ENCODE results near the gene ABTB2. TPM values are rescaled to one million over a fixed set of nuclear protein-coding genes. Genes with fewer than 3 reads are reported as not detected.
A peak's percentile ranks its signal among the peaks of the same experiment; 100 is the strongest.

ABTB2 gene
- total and polyA plus RNA-seq, 2 of the 8 experiments (the other 6 are each of a cell fraction or from before 2014, with no cell fraction given) = 7.7 to 10.2 TPM

DNA sequence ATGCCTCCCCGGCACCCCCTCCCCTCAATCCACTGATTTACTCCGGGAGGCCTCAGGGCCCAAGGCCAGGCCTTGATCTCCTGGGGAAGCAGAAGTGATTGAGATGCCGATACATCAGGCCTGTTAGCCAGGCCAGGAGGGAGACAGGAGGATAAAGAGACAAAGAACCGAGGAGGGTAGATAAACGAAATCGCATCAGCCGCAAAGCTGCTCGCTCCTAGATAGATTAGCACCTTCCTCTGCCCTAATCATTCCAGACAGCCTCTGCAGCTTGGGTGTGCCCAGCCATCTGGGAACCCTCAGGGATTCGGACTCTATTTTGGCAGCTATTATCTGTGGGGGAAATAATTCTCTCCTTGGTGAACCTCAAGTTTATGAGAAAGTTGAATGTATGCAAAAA, 121.2 kb downstream of the ABTB2 start:
- no peak overlapping the region for H2BK12ac ChIP-seq (ENCODE audit: low read depth, low read length)
- FAIRE-seq = no peak
- TF ChIP-seq FOSL1 (IDR thresholded peaks at IDR 0.05; ENCODE audit: insufficient read depth, low read depth, low read length) (no peak), EP300 (IDR thresholded peaks at IDR 0.05; ENCODE audit: borderline replicate concordance in 1 of 2, low read depth in 2 of 2, low read length in 2 of 2) (no peak), KDM5A (IDR thresholded peaks at IDR 0.05; ENCODE audit: low read length) (no peak), SRF (IDR thresholded peaks at IDR 0.05; ENCODE audit: low read depth, low read length) (no peak), SUZ12 (IDR thresholded peaks at IDR 0.05; ENCODE audit: low read length) (no peak), RXRA (IDR thresholded peaks at IDR 0.05; ENCODE audit: insufficient read depth, low read depth, low read length) (no peak), RNF2 (IDR thresholded peaks at IDR 0.05; ENCODE audit: borderline replicate concordance, low read depth, low read length, missing control alignments, poor library complexity, severe bottlenecking) (no peak), KDM1A (IDR thresholded peaks at IDR 0.05; ENCODE audit: borderline replicate concordance, low read length) (no peak), JUN (IDR thresholded peaks at IDR 0.05; ENCODE audit: low read depth, low read length) (no peak), CHD1 (IDR thresholded peaks at IDR 0.05; ENCODE audit: low read depth, low read length) (no peak), BACH1 (IDR thresholded peaks at IDR 0.05; ENCODE audit: low read length) (no peak), SP2 (IDR thresholded peaks at IDR 0.05; ENCODE audit: low read length) (no peak), YY1 (IDR thresholded peaks at IDR 0.05; ENCODE audit: low read depth, low read length) (no peak)
- TF ChIP-seq, protein P1, sequence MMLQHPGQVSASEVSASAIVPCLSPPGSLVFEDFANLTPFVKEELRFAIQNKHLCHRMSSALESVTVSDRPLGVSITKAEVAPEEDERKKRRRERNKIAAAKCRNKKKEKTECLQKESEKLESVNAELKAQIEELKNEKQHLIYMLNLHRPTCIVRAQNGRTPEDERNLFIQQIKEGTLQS (IDR thresholded peaks at IDR 0.05; ENCODE audit: insufficient read depth, low read depth, low read length) = no peak

More for the DNA sequence above, 121.2 kb downstream of the ABTB2 start:
- DNase-seq (ENCODE audit: low read depth in 1 of 2, low spot score in 2 of 2) = no peak
- Histone ChIP-seq H4K20me1 (replicated peaks in 1 of 2; ENCODE audit: control insufficient read depth in 1 of 2, insufficient read depth in 2 of 2, low read length in 2 of 2) (no peaks in the 10 kb centered on the region), H3K23ac (ENCODE audit: insufficient read length) (no peak overlapping the region), H3K4ac (replicated peaks; ENCODE audit: insufficient read length, low read depth, low read length) (no peak overlapping the region), H4K91ac (replicated peaks; ENCODE audit: insufficient read length, low read length) (no peak overlapping the region), H3K27me3 (replicated peaks in 1 of 4; ENCODE audit: control insufficient read depth in 3 of 4, extremely low read depth in 1 of 4, insufficient read depth in 3 of 4, low read length in 3 of 4) (no peaks in the 10 kb centered on the region), H3K9me3 (ENCODE audit: insufficient read depth in 2 of 2, low read depth in 1 of 2, low read length in 1 of 2) (no peaks in the 10 kb centered on the region), H3K23me2 (ENCODE audit: low read depth, low read length) (no peaks in the 10 kb centered on the region), H4K8ac (ENCODE audit: extremely low read depth, insufficient read depth, low read length) (no peak overlapping the region), H3K9ac (replicated peaks in 1 of 4; ENCODE audit: extremely low read depth in 1 of 4, low read depth in 3 of 4, low read length in 3 of 4) (no peak overlapping the region), H3K4me3 (ENCODE audit: extremely low read depth in 1 of 4, insufficient read depth in 2 of 4, low read depth in 3 of 4, low read length in 4 of 4) (no peak overlapping the region), H3K4me2 (ENCODE audit: insufficient read depth in 1 of 2, low read depth in 2 of 2, low read length in 2 of 2) (no peak overlapping the region), H3K4me1 (replicated peaks in 1 of 4; ENCODE audit: control insufficient read depth in 3 of 4, insufficient read depth in 4 of 4, low read length in 3 of 4) (peaks cover 3 to 27% (median 13%) of the 10 kb centered on the region in 4 experiments), H3K79me1 (ENCODE audit: low read depth, low read length) (peaks cover 2% of the 10 kb centered on the region; the same call in 1 of the 2 replicates), H2BK120ac (replicated peaks; ENCODE audit: low read depth, low read length) (no peak overlapping the region), H3K56ac (replicated peaks; ENCODE audit: insufficient read length, low read depth, low read length) (no peak overlapping the region), H3K18ac (ENCODE audit: extremely low read depth, low read length) (no peak overlapping the region), H2AK5ac (ENCODE audit: low read depth, low read length) (no peak overlapping the region), H2BK5ac (ENCODE audit: low read depth, low read length) (no peak overlapping the region), H2AFZ (ENCODE audit: low read length) (no peak overlapping the region), H3K27ac (ENCODE audit: low read depth, low read length) (no peak overlapping the region), H3K79me2 (ENCODE audit: control insufficient read depth in 1 of 2, insufficient read depth in 2 of 2, low read length in 2 of 2) (no peaks in the 10 kb centered on the region), H2BK20ac (ENCODE audit: low read length) (no peak overlapping the region), H4K5ac (ENCODE audit: insufficient read length, low read depth, low read length) (no peak overlapping the region), H3K36me3 (ENCODE audit: control insufficient read depth in 2 of 4, insufficient read depth in 4 of 4, low read length in 3 of 4) (no peaks in the 10 kb centered on the region), H2BK15ac (ENCODE audit: low read length) (peak overlapping the region; percentile 33; the same call in 1 of the 2 replicates), H3K14ac (ENCODE audit: insufficient read length) (no peak overlapping the region)
- WGBS, 2 experiments (ENCODE audit: extremely low coverage in 1 of 2, insufficient coverage in 1 of 2, insufficient read length in 1 of 2, insufficient replicate concordance in 2 of 2, low coverage in 1 of 2, low lambda C conversion rate in 2 of 2, missing lambda C conversion rate in 1 of 2) = 70% methylated on average over 9 of the region's 9 CpGs; no CpG with 5 or more reads in 1 of the 2 experiments
- POLR2A ChIA-PET (ENCODE audit: partially characterized antibody) = no interaction called here
- CTCF ChIA-PET (ENCODE audit: partially characterized antibody) = interaction anchor here (1.3 to 3.7 kb wide), 6 partner anchors 9 to 62 kb away, joined by 3 to 17 read pairs (median 6); no protein-coding TSS in a partner anchor
